ENCODE results near the gene MYOM3. TPM values are rescaled to one million over a fixed set of nuclear protein-coding genes. Genes with fewer than 3 reads are reported as not detected.
"Not testable (repeated sequence)": the region's sequence is repeated elsewhere in the genome, so short reads cannot be mapped to it uniquely, and the experiment has no call there.

The MYOM3 gene
- polyA plus RNA-seq, 1 donor from 2014 or later, result not detected

DNA sequence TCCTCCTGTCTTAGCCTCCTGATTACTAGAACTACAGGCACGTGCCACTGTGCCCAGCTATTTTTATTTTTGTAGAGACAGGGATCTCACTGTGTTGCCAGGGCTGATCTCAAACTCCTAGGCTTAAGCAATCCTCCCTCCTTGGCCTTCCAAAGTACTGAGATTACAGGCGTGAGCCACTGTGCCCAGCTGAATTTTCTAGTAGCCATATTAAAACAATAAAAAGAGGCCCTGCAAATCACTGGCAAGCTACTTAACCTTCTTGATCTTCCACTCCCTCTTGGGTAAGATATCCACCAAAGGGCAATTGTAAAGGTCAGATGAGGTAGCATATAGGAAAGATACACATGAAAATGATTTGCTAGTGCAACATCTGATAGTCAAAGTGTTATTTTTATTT, 66.2 kb downstream of the MYOM3 start:
- Histone ChIP-seq H4K20me1 (ENCODE audit: insufficient read depth) (no peaks in the 10 kb centered on the region), H3K9me2 (ENCODE audit: insufficient read depth, low read length) (no peaks in the 10 kb centered on the region), H3K27me3 (ENCODE audit: insufficient read depth, low read depth, low read length) (no peaks in the 10 kb centered on the region), H3K9ac (ENCODE audit: low read length) (no peak overlapping the region), H3K27ac (ENCODE audit: low read length) (no peak overlapping the region), H3F3A (ENCODE audit: insufficient read depth, low read length, poor library complexity, severe bottlenecking) (no peaks in the 10 kb centered on the region), H3K36me3 (ENCODE audit: insufficient read depth, low read length) (no peaks in the 10 kb centered on the region), H3K79me2 (replicated peaks; ENCODE audit: insufficient read depth, low read length) (no peaks in the 10 kb centered on the region), H2AFZ (ENCODE audit: low read depth, low read length) (no peak overlapping the region), H3K4me2 (ENCODE audit: low read length) (no peak overlapping the region), H3K9me3 (ENCODE audit: low read length) (no peaks in the 10 kb centered on the region), H3K4me3 (ENCODE audit: low read length) (no peak overlapping the region)
- TF ChIP-seq RAD21 (conservative IDR thresholded peaks at IDR 0.05), result no peak
- TF ChIP-seq, protein P1, sequence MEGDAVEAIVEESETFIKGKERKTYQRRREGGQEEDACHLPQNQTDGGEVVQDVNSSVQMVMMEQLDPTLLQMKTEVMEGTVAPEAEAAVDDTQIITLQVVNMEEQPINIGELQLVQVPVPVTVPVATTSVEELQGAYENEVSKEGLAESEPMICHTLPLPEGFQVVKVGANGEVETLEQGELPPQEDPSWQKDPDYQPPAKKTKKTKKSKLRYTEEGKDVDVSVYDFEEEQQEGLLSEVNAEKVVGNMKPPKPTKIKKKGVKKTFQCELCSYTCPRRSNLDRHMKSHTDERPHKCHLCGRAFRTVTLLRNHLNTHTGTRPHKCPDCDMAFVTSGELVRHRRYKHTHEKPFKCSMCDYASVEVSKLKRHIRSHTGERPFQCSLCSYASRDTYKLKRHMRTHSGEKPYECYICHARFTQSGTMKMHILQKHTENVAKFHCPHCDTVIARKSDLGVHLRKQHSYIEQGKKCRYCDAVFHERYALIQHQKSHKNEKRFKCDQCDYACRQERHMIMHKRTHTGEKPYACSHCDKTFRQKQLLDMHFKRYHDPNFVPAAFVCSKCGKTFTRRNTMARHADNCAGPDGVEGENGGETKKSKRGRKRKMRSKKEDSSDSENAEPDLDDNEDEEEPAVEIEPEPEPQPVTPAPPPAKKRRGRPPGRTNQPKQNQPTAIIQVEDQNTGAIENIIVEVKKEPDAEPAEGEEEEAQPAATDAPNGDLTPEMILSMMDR (IDR thresholded peaks at IDR 0.05; ENCODE audit: poor library complexity, severe bottlenecking), result no peak
- no peak for TF ChIP-seq MXI1 (conservative IDR thresholded peaks at IDR 0.05; ENCODE audit: poor library complexity, severe bottlenecking)
- no peak for TF ChIP-seq EP300 (conservative IDR thresholded peaks at IDR 0.05; ENCODE audit: poor library complexity, severe bottlenecking)
- TF ChIP-seq TAF1 (IDR thresholded peaks at IDR 0.05; ENCODE audit: low read depth), result no peak
- TF ChIP-seq POLR2AphosphoS5 (IDR thresholded peaks at IDR 0.05), result no peak

DNA sequence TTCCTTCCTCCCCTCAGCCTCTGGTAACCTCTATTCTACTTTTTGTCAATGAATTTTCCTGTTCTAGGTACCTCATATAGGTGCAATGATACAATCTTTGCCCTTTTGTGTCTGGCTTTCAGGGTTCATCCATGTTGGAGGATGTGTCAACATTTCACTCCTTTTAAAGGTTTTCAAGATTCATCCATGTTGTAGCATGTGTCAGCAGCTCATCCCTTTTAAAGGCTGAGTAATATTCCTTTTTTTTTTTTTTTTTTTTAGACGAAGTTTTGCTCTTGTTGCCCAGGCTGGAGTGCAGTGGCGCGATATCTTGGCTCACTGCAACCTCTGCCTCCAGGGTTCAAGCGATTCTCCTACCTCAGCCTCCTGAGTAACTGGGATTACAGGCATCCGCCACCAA, 67.3 kb downstream of the MYOM3 start:
- H2AFZ ChIP-seq (ENCODE audit: low read depth, low read length); H3K9ac ChIP-seq (ENCODE audit: low read length); H3K36me3 ChIP-seq (ENCODE audit: insufficient read depth, low read length); H3K79me2 ChIP-seq (replicated peaks; ENCODE audit: insufficient read depth, low read length); H3F3A ChIP-seq (ENCODE audit: insufficient read depth, low read length, poor library complexity, severe bottlenecking); H4K20me1 ChIP-seq (ENCODE audit: insufficient read depth); H3K4me3 ChIP-seq (ENCODE audit: low read length); H3K9me3 ChIP-seq (ENCODE audit: low read length); H3K27ac ChIP-seq (ENCODE audit: low read length); H3K4me2 ChIP-seq (ENCODE audit: low read length); H3K9me2 ChIP-seq (ENCODE audit: insufficient read depth, low read length); H3K27me3 ChIP-seq (ENCODE audit: insufficient read depth, low read depth, low read length): not testable (repeated sequence)

DNA sequence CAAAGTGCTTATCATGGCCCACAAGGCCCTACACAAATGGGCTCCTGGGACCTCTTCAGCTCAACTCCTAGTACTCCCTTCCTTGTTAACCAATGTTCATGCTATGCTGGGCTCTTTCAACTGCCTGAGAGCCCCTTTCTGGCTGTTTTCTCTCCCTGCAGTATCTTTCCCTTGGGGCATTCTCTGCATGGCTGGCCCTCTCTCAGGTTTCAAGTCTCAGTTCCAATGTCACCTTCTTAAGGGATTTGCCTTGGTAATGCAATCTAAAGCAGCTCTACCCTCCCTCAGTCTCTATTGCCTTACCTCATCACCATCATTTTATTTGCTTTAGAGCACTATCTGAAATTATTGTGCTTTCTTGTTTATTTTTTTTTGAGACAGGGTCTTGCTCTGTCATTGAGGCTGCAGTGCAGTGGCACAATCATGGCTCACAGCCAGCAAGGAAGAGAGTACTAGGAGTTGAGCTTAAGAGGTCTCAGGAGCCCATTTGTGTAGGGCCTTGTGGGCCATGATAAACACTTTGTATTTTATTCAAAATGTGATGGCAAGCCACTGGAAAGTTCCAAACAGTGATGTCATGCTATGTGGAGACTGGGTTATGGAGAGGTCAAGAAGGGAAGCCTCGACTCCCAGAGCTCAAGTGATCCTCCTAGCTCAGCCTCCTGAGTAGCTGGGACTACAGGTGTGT, 68.4 kb downstream of the MYOM3 start:
- H3F3A ChIP-seq (ENCODE audit: insufficient read depth, low read length, poor library complexity, severe bottlenecking), result no peaks in the 10 kb centered on the region
- no peak overlapping the region for H3K9ac ChIP-seq (ENCODE audit: low read length)
- H2AFZ ChIP-seq (ENCODE audit: low read depth, low read length), result no peak overlapping the region
- H4K20me1 ChIP-seq (ENCODE audit: insufficient read depth), result no peaks in the 10 kb centered on the region
- H3K79me2 ChIP-seq (replicated peaks; ENCODE audit: insufficient read depth, low read length), result no peaks in the 10 kb centered on the region
- H3K4me3 ChIP-seq (ENCODE audit: low read length), result no peak overlapping the region
- no peaks in the 10 kb centered on the region for H3K9me3 ChIP-seq (ENCODE audit: low read length)
- no peaks in the 10 kb centered on the region for H3K9me2 ChIP-seq (ENCODE audit: insufficient read depth, low read length)
- H3K36me3 ChIP-seq (ENCODE audit: insufficient read depth, low read length), result no peaks in the 10 kb centered on the region
- no peaks in the 10 kb centered on the region for H3K27me3 ChIP-seq (ENCODE audit: insufficient read depth, low read depth, low read length)
- H3K27ac ChIP-seq (ENCODE audit: low read length), result no peak overlapping the region
- no peak overlapping the region for H3K4me2 ChIP-seq (ENCODE audit: low read length)
- TF ChIP-seq SMC3 (conservative IDR thresholded peaks at IDR 0.05; ENCODE audit: poor library complexity), result no peak
- TF ChIP-seq EP300 (conservative IDR thresholded peaks at IDR 0.05; ENCODE audit: poor library complexity, severe bottlenecking), result no peak
- TF ChIP-seq, protein P1 (IDR thresholded peaks at IDR 0.05; ENCODE audit: poor library complexity, severe bottlenecking), result no peak
- no peak for TF ChIP-seq POLR2AphosphoS5 (IDR thresholded peaks at IDR 0.05)
- TF ChIP-seq EZH2 (IDR thresholded peaks at IDR 0.05; ENCODE audit: borderline replicate concordance, insufficient read depth, low read length, poor library complexity, severe bottlenecking), result no peak
- TF ChIP-seq, protein P2, sequence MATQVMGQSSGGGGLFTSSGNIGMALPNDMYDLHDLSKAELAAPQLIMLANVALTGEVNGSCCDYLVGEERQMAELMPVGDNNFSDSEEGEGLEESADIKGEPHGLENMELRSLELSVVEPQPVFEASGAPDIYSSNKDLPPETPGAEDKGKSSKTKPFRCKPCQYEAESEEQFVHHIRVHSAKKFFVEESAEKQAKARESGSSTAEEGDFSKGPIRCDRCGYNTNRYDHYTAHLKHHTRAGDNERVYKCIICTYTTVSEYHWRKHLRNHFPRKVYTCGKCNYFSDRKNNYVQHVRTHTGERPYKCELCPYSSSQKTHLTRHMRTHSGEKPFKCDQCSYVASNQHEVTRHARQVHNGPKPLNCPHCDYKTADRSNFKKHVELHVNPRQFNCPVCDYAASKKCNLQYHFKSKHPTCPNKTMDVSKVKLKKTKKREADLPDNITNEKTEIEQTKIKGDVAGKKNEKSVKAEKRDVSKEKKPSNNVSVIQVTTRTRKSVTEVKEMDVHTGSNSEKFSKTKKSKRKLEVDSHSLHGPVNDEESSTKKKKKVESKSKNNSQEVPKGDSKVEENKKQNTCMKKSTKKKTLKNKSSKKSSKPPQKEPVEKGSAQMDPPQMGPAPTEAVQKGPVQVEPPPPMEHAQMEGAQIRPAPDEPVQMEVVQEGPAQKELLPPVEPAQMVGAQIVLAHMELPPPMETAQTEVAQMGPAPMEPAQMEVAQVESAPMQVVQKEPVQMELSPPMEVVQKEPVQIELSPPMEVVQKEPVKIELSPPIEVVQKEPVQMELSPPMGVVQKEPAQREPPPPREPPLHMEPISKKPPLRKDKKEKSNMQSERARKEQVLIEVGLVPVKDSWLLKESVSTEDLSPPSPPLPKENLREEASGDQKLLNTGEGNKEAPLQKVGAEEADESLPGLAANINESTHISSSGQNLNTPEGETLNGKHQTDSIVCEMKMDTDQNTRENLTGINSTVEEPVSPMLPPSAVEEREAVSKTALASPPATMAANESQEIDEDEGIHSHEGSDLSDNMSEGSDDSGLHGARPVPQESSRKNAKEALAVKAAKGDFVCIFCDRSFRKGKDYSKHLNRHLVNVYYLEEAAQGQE (IDR thresholded peaks at IDR 0.05; ENCODE audit: borderline replicate concordance), result no peak
- TF ChIP-seq RAD21 (conservative IDR thresholded peaks at IDR 0.05), result no peak
- TF ChIP-seq TAF1 (IDR thresholded peaks at IDR 0.05; ENCODE audit: low read depth), result no peak
- no peak for TF ChIP-seq MXI1 (conservative IDR thresholded peaks at IDR 0.05; ENCODE audit: poor library complexity, severe bottlenecking)

Data from neural cell (in vitro differentiated cells).